ENCODE data around the gene IL21.

Gene IL21

GRCh38 chr4:122619611-122620010 lies 1.3 kb downstream of the IL21 start:
- DNase-seq (ENCODE audit: low read depth in 1 of 2, low spot score in 1 of 2) = no peak
- no peak for TF ChIP-seq REST (IDR thresholded peaks at IDR 0.05; ENCODE audit: insufficient replicate concordance, low read depth)
- no peak for TF ChIP-seq SPI1 (IDR thresholded peaks at IDR 0.05; ENCODE audit: borderline replicate concordance, low read depth)
- no peak for TF ChIP-seq CTCF (IDR thresholded peaks at IDR 0.05; ENCODE audit: insufficient read depth, low read length)
- no peak for TF ChIP-seq GABPA (IDR thresholded peaks at IDR 0.05; ENCODE audit: low read depth)
- no peak for TF ChIP-seq POLR2AphosphoS5 (IDR thresholded peaks at IDR 0.05; ENCODE audit: low read depth)
- H3K27ac ChIP-seq (replicated peaks) = no peak overlapping the region
- no peak overlapping the region for H3K4me3 ChIP-seq (replicated peaks; ENCODE audit: insufficient read depth, low read length)
- no peaks in the 10 kb centered on the region for H3K27me3 ChIP-seq (ENCODE audit: insufficient read depth, poor library complexity, severe bottlenecking)

GRCh38 chr4:122617597-122618593 lies 3.0 kb downstream of the IL21 start:
- Histone ChIP-seq H3K4me3 (replicated peaks; ENCODE audit: insufficient read depth, low read length) (no peak overlapping the region), H3K27me3 (ENCODE audit: insufficient read depth, poor library complexity, severe bottlenecking) (no peaks in the 10 kb centered on the region), H3K27ac (replicated peaks) (no peak overlapping the region)
- no peak for DNase-seq (ENCODE audit: low read depth in 1 of 2, low spot score in 1 of 2)
- TF ChIP-seq REST (IDR thresholded peaks at IDR 0.05; ENCODE audit: insufficient replicate concordance, low read depth) (no peak), GABPA (IDR thresholded peaks at IDR 0.05; ENCODE audit: low read depth) (no peak), POLR2AphosphoS5 (IDR thresholded peaks at IDR 0.05; ENCODE audit: low read depth) (no peak), CTCF (IDR thresholded peaks at IDR 0.05; ENCODE audit: insufficient read depth, low read length) (no peak), SPI1 (IDR thresholded peaks at IDR 0.05; ENCODE audit: borderline replicate concordance, low read depth) (no peak)

GRCh38 chr4:122616915-122617596 lies 3.8 kb downstream of the IL21 start:
- TF ChIP-seq SPI1 (IDR thresholded peaks at IDR 0.05; ENCODE audit: borderline replicate concordance, low read depth) (no peak), GABPA (IDR thresholded peaks at IDR 0.05; ENCODE audit: low read depth) (no peak), CTCF (IDR thresholded peaks at IDR 0.05; ENCODE audit: insufficient read depth, low read length) (no peak), POLR2AphosphoS5 (IDR thresholded peaks at IDR 0.05; ENCODE audit: low read depth) (no peak), REST (IDR thresholded peaks at IDR 0.05; ENCODE audit: insufficient replicate concordance, low read depth) (no peak)
- H3K27me3 ChIP-seq (ENCODE audit: insufficient read depth, poor library complexity, severe bottlenecking) = no peaks in the 10 kb centered on the region
- DNase-seq (ENCODE audit: low read depth in 1 of 2, low spot score in 1 of 2) = no peak
- no peak overlapping the region for H3K27ac ChIP-seq (replicated peaks)
- H3K4me3 ChIP-seq (replicated peaks; ENCODE audit: insufficient read depth, low read length) = no peak overlapping the region
